Activated T-helper 2 cell treated with anti-CD3 and anti-CD28 coated beads, Interferon-gamma antibody, Interleukin-2, Interleukin-4, amounts not matched to agents 10 μg/mL and 5 μg/mL and 100 μg/mL, durations not matched to agents 14 hours and 24 hours and 36 hours (primary cell): ENCODE measurements around the gene HBS1L. TPM values are rescaled to one million over a fixed set of nuclear protein-coding genes. Genes with fewer than 3 reads are reported as not detected.

Experiments used
- DNase-seq: peaks from one replicate; pipeline ENCODE4 v3.0.0; 2021; ENCODE audit warnings: low spot score
- H3K27ac Mint-ChIP-seq: one replicate; pipeline ENCODE4 v1.8.0; 2021; ENCODE audit warnings: mixed read lengths
- H3K27me3 Mint-ChIP-seq: one replicate; pipeline ENCODE4 v1.8.0; 2021; ENCODE audit warnings: low read depth, mixed read lengths
- H3K36me3 Mint-ChIP-seq: one replicate; pipeline ENCODE4 v1.8.0; 2021; ENCODE audit warnings: low read depth, mixed read lengths
- H3K4me1 Mint-ChIP-seq: one replicate; pipeline ENCODE4 v1.8.0; 2021; ENCODE audit warnings: low read depth, mixed read lengths
- H3K4me3 Mint-ChIP-seq: one replicate; pipeline ENCODE4 v1.8.0; 2021; ENCODE audit warnings: low read depth, mild to moderate bottlenecking, moderate library complexity, mixed read lengths
- H3K9me3 Mint-ChIP-seq: one replicate; pipeline ENCODE4 v1.8.0; 2021; ENCODE audit warnings: mixed read lengths
- intact Hi-C: fragments of 100-400 bp; cut with micrococcal nuclease; formaldehyde crosslinking; loops from one replicate; pipeline ENCODE4 v1.15.1; 2023
- total RNA-seq: library from RNA; stranded (reverse); gene quantifications from 2 replicates; pipeline ENCODE4 v1.2.3, GENCODE V29; 2022

The HBS1L gene
- total RNA-seq, 1 donor from 2014 or later = 99.2 TPM

DNA sequence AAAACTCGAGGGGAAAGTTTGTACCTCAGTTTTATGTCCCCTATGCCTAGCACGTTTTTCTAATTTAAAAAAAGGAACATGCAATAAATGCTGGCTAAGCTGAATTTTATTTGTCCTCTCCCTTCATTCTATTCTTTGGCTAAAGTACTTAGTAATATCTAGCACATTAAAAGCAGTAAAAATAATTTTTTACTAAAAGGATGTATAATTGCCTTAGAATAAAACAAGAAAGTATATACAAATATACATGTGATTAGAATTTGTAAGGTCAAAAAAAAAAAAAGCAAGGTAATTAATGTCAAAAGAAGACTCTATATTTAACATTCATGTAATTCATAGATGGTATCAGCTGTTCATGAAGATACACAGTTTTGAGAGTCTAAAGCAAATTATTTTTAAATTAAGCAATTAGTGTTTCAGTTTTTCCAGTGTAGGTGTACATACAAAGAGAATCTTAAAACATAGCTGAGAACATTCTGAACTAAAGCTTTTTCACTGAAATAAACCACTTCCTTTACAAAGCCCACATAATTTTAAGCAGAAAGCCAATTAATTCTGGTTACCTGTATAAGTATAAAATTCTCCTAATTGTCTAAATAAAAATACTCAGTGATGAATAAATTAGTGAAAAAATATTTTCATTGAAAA is 32.4 kb downstream of the HBS1L start:
- H3K27ac Mint-ChIP-seq = peak overlapping the region; percentile 34
- peaks cover 52% of the 10 kb centered on the region for H3K4me1 Mint-ChIP-seq
- H3K9me3 Mint-ChIP-seq = no peaks in the 10 kb centered on the region
- no peak for DNase-seq
- no peaks in the 10 kb centered on the region for H3K27me3 Mint-ChIP-seq
- intact Hi-C loops = no loop called here
- peaks cover 32% of the 10 kb centered on the region for H3K36me3 Mint-ChIP-seq
- H3K4me3 Mint-ChIP-seq = peak overlapping the region; percentile 11

DNA sequence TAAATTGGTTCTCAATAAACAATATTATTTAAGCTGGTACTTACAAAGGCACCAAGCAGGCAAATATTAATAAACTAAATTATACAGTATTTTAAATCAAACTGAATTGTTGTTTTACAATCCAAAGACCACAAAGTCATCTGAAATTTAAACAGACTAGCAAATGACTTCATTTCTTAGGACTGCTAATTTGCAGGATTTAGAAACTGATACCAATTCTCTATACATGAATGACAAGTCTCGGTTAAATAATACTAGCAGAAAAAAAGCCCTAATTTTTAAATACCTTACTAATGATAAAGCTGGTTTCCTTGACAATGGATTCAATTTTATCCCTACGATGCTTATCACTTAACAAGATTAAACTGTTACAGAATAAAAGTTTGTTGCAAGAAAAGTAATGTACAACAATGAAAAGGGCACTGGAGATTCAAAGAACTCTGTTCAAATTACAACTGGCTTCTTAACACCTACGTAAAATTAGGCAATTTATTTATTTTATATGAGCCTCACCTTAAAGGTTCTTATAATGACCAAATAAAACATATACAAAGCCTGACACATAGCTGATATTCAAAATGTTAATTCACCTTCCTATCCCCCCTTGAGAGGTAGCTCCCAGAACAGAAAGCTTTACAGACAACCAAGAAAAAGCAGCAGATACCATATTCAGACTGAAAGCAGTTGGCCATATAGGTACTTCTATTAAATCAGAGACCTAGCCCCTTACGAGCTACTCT is 33.1 kb downstream of the HBS1L start:
- intact Hi-C loops = no loop called here

DNA sequence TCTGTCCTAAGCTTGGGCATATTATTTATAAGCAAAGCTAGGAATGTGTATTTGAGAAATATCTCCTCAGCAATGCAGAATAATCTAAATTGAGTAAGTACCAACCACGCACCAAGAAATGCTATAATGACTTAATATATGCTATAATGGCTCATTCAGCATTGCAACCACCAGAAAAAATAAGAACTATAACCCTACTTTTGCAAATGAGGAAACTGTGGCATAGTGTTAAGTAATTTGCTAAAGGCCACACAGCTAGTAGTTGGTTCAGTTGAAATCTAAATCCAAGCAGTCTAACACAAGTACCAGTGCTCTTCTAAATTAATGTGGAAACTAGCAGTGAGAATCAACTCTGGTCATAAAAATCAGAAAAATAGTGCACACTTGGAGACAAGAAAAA is 35.7 kb downstream of the HBS1L start:
- intact Hi-C loops = loop anchor here (10.0 kb wide), 1 partner anchor 406 kb away; no protein-coding TSS in a partner anchor
- Mint-ChIP-seq H3K4me1 (peaks cover 55% of the 10 kb centered on the region), H3K27ac (no peak overlapping the region), H3K36me3 (peaks cover 21% of the 10 kb centered on the region), H3K4me3 (no peak overlapping the region), H3K27me3 (no peaks in the 10 kb centered on the region), H3K9me3 (no peaks in the 10 kb centered on the region)
- DNase-seq = no peak

More for the DNA sequence above, 33.1 kb downstream of the HBS1L start:
- H3K9me3 Mint-ChIP-seq = no peaks in the 10 kb centered on the region
- peaks cover 53% of the 10 kb centered on the region for H3K4me1 Mint-ChIP-seq
- DNase-seq = no peak
- H3K4me3 Mint-ChIP-seq = peak overlapping the region; percentile 11
- H3K36me3 Mint-ChIP-seq = peaks cover 29% of the 10 kb centered on the region
- no peaks in the 10 kb centered on the region for H3K27me3 Mint-ChIP-seq
- H3K27ac Mint-ChIP-seq = peak overlapping the region; percentile 34

DNA sequence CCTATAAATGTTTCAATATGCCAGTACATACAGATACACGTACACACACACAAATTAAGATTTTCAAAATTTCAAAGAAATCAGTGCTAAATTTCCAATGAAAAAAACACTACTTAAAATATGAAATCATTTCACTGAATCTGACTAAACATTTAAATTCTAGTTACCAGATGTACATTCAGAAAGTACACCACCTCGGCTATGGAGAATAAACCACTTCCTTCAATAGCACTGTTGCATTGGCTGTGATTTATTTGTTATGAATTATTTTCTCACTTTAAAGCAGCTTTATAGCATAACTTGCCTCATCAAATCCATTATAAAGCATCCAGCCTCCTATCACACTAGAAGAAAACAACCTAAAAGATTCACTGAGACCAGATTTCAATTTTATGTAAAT is 36.6 kb downstream of the HBS1L start:
- Mint-ChIP-seq H3K27ac (no peak overlapping the region), H3K27me3 (no peaks in the 10 kb centered on the region), H3K9me3 (no peaks in the 10 kb centered on the region), H3K4me3 (no peak overlapping the region), H3K4me1 (peaks cover 62% of the 10 kb centered on the region), H3K36me3 (peaks cover 26% of the 10 kb centered on the region)
- intact Hi-C loops = loop anchor here (10.0 kb wide), 1 partner anchor 407 kb away; no protein-coding TSS in a partner anchor
- no peak for DNase-seq

DNA sequence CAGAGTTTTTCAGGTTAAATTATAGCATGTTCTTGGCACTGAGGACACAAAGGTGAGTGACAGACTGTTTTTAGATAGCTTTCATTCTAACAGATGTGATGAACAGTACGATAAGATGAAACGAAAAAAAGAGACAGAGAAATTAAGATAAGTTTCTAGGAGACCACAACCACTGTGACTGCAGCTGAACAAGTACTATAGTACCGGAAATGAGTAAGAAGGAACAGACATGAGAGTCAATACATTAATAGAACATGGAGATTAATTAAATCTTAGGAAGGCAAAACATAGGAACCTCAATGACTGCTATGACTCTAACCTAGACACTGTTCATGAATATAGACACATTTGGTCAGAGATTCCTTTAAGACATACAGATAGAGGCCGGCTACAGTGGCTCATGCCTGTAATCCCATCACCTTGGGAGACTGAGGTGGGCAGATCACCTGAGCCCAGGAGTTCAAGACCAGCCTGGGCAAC is 40.2 kb downstream of the HBS1L start:
- no peaks in the 10 kb centered on the region for H3K27me3 Mint-ChIP-seq
- H3K9me3 Mint-ChIP-seq = peaks cover 6% of the 10 kb centered on the region
- peak overlapping the region; percentile 91 for H3K27ac Mint-ChIP-seq
- peak overlapping the region; percentile 30 for H3K4me3 Mint-ChIP-seq
- intact Hi-C loops = loop anchor here (1.0 to 10.0 kb wide), 9 partner anchors 16 to 410 kb away; partner anchors contain the start of gene HBS1L
- DNase-seq = no peak
- H3K4me1 Mint-ChIP-seq = peaks cover 57% of the 10 kb centered on the region
- H3K36me3 Mint-ChIP-seq = peaks cover 42% of the 10 kb centered on the region

DNA sequence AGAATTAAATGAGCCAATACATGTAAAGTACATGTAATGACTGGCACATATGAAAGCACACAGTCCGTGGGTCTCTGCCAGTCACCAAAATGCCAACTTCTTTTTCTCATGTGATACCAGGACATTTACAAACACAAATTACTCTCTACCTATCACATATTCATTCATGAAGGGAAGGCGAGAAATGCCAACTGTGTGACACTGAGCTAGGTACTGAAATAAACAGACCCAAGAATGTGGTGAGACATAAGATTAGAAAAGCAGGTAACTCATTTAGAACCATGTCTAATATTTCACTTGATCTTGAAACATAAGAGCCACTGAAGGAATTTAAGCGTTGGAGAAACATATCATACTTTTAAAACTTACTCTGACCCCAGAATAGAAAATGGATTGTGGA is 41.4 kb downstream of the HBS1L start:
- Mint-ChIP-seq H3K27me3 (no peaks in the 10 kb centered on the region), H3K36me3 (peaks cover 48% of the 10 kb centered on the region), H3K27ac (peak overlapping the region; percentile 83), H3K4me3 (peak overlapping the region; percentile 50), H3K9me3 (peaks cover 6% of the 10 kb centered on the region), H3K4me1 (peaks cover 60% of the 10 kb centered on the region)
- intact Hi-C loops = loop anchor here (10.0 kb wide), 1 partner anchor 412 kb away; no protein-coding TSS in a partner anchor
- no peak for DNase-seq

DNA sequence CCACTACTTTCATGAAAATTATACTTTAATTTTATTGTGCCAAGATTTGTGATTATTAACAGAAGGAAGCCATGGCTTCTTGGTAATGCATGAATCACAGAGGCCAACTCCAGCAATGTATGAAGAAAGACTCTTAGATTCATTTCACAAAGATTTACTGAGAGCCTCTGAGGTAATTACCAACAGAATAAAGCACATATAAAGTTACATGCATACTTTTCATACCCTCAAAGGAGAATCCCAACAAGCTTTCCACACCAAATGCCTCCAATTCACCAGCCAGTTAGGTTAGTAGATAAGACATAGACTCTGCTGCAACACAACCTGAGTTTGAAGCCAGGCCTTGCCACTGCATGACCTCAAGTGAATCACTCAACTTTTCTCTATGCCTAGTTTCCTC is 41.9 kb downstream of the HBS1L start:
- H3K36me3 Mint-ChIP-seq = peaks cover 50% of the 10 kb centered on the region
- H3K9me3 Mint-ChIP-seq = peaks cover 6% of the 10 kb centered on the region
- no peak for DNase-seq
- no peaks in the 10 kb centered on the region for H3K27me3 Mint-ChIP-seq
- peak overlapping the region; percentile 50 for H3K4me3 Mint-ChIP-seq
- intact Hi-C loops = loop anchor here (10.0 kb wide), 1 partner anchor 412 kb away; no protein-coding TSS in a partner anchor
- H3K27ac Mint-ChIP-seq = peak overlapping the region; percentile 83
- peaks cover 60% of the 10 kb centered on the region for H3K4me1 Mint-ChIP-seq

DNA sequence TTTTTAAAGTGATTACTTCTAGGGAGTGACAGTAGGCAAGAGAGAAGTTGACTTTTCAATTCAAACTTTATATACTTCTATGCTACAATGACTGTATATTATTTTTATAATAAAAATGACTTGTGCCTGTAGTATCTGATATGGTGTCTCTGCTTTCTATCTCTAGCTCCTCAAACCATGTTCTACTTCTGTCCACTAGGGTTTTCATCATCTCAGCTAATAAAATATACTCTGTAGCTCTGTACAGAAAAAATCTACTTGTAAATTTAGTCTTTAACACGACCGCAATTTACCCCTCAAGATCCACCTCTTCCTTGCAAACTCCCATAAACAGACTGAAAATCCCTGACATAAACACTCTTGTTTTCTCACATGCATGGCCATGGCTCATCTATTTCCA is 42.3 kb downstream of the HBS1L start:
- no peak overlapping the region for H3K4me3 Mint-ChIP-seq
- no peaks in the 10 kb centered on the region for H3K27me3 Mint-ChIP-seq
- intact Hi-C loops = loop anchor here (10.0 kb wide), 1 partner anchor 412 kb away; no protein-coding TSS in a partner anchor
- no peak for DNase-seq
- peaks cover 6% of the 10 kb centered on the region for H3K9me3 Mint-ChIP-seq
- H3K36me3 Mint-ChIP-seq = peaks cover 54% of the 10 kb centered on the region
- H3K27ac Mint-ChIP-seq = no peak overlapping the region
- peaks cover 62% of the 10 kb centered on the region for H3K4me1 Mint-ChIP-seq

DNA sequence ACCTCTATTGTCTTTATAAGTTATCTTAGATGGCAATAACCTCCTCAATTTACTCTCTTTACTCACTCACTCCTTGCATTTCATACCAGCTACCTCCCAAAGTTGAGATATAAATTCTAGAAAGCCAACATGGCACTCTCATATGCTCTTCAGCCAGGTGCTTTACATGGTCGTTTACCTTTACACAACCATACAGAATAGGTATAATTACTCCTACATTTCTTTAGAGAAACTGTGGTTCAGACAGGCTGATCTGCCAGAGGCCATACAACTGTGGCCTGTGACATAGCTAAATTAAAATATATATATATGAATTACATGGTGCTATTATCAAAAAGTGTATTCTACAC is 45.7 kb downstream of the HBS1L start:
- Mint-ChIP-seq H3K4me3 (no peak overlapping the region), H3K36me3 (peaks cover 49% of the 10 kb centered on the region), H3K27ac (peak overlapping the region; percentile 62), H3K27me3 (no peaks in the 10 kb centered on the region), H3K4me1 (peaks cover 44% of the 10 kb centered on the region), H3K9me3 (peaks cover 6% of the 10 kb centered on the region)
- intact Hi-C loops = loop anchor here (5.0 kb wide), 1 partner anchor 47 kb away; no protein-coding TSS in a partner anchor
- no peak for DNase-seq

DNA sequence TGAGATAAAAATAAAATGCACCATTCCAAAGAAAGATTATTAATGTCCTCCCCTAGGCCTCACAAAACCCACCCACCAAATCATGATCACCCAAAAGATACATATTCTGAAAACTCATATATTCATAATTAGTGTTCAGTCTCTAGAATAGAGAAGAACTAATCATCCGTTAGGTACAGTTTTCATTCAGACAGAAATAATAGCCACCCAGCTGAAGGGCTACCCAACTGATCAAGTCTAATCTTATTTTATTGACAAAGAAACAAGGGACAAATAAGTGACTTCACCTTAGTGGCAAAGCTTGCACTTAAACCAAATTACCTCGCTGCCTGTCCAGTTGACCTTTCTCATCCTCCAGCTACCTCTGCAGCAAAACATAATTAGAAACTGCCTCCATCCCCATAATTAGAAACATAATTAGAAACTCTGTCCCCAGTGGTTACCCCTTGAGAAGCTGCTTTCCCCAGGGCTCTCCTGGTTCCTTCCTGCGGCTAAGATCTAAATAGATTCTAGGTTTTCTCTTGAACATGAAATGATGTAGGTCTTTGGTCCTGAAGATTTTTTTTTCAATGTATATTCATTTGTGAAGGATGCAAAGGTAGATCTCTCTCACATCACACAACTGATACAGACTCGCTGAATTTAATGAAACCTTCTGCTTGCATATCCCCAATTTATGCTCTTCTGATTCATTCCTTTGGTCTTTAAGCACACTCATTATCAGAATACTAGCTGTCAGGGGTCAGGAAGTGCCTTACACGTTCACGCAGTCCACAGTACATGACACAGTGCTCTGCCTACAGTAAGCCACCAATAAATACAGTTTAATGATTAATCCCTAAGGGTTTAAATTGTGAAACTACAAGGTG is 46.3 kb downstream of the HBS1L start:
- Mint-ChIP-seq H3K9me3 (peaks cover 6% of the 10 kb centered on the region), H3K36me3 (peaks cover 47% of the 10 kb centered on the region), H3K27ac (peak overlapping the region; percentile 62), H3K4me1 (peaks cover 41% of the 10 kb centered on the region), H3K27me3 (no peaks in the 10 kb centered on the region), H3K4me3 (peak overlapping the region; percentile 13)
- intact Hi-C loops = loop anchor here (5.0 kb wide), 1 partner anchor 46 kb away; no protein-coding TSS in a partner anchor
- no peak for DNase-seq

DNA sequence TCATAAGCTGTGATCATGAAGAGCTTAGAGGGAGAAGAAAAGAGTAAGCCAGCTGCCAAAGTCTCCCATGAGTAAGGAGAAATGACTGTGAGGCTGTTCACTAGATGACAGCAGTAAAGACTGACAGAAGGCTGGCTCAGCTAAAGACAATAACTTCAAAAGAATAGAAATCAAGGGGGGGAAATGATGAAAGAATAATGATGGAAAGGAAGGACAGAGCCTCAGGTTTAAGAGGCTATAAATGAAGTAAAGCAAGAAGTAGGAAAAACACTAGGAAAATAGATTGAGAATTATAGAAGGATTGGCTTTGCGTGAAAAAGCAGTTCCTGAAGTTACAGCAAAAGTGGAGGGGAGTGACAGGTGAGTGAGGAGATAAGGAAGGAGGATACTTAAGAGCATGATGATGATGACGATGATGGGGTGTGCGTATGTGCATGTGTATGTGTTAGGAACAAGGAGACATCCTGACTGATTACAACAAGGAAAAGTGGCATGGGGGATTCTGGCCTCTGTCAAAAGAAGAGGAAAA is 48.2 kb downstream of the HBS1L start:
- H3K27ac Mint-ChIP-seq = no peak overlapping the region
- H3K36me3 Mint-ChIP-seq = peaks cover 30% of the 10 kb centered on the region
- intact Hi-C loops = loop anchor here (5.0 kb wide), 1 partner anchor 44 kb away; no protein-coding TSS in a partner anchor
- no peak overlapping the region for H3K4me3 Mint-ChIP-seq
- no peak for DNase-seq
- no peaks in the 10 kb centered on the region for H3K27me3 Mint-ChIP-seq
- no peaks in the 10 kb centered on the region for H3K9me3 Mint-ChIP-seq
- peaks cover 33% of the 10 kb centered on the region for H3K4me1 Mint-ChIP-seq

DNA sequence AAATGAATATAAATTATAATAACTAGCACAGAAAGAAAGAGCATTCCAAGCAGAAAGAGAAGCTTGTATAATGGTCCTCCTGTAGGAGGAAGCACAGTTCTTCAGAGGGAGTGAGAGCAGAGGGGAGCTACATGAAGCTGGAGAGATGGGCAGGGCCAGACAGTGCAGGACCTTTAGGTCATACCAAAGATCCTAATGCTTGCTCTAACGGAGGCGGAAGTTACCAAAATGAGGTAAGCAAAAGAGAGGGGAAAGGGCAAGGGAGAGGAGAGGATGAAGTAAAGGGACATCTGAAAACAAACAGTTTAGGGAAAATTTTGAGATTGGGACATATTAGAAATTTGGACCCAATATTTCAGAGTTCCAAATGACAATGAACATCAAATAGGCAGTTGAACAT is 50.2 kb downstream of the HBS1L start:
- DNase-seq = no peak
- H3K27ac Mint-ChIP-seq = no peak overlapping the region
- intact Hi-C loops = no loop called here
- no peak overlapping the region for H3K4me3 Mint-ChIP-seq
- H3K36me3 Mint-ChIP-seq = peaks cover 28% of the 10 kb centered on the region
- H3K9me3 Mint-ChIP-seq = no peaks in the 10 kb centered on the region
- H3K27me3 Mint-ChIP-seq = no peaks in the 10 kb centered on the region
- H3K4me1 Mint-ChIP-seq = peaks cover 31% of the 10 kb centered on the region
